Measurements from ENCODE around the gene SLX4IP. TPM values are rescaled to one million over a fixed set of nuclear protein-coding genes. Genes with fewer than 3 reads are reported as not detected.

Gene SLX4IP
- total RNA-seq, 1 experiment from 2014 or later: 11.1 TPM

DNA sequence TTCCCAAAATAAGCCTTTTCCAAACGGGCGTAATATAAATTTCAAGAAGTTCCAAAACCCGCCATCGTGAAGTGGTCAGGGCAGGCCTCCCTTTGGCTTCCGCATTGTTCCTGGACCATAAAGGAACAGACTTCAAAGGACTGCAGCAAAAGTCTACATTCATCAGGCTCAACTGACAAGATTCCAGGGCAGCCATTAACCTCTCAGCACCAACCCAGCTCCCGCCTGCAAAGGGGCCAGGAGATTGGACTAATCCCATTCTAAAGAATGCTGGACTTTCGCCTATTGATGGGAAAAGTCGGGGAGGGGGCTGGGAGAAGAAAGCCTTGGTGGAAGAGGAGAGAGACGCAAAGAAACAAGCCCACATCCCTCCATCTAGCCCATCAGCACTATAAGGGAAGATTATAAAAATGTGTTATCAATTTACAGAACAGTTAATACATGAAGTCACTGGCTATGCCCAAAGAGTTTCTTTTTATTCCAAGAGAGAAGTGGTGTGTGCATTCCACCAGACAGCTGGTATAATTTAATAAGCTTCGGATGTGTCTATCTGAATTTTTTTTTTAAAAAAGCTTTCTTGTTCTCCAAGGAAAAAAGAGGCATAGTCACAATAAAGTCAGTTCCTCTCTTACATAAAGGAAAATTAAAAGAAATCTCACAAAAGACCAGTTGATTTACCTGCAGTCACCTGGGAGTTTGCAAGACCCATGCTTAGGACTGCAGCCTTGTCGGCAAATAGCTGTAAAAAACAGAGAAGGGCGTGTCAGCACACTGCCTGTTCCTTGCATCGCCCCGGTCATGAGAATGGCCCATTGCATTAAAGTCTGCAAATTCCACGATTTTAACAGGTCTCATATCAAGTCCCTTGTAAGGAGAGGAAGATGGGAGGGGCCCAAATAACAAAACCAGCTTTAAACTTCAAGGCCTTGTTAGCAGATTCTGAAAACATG lies 220.9 kb downstream of the SLX4IP start (continued):
- TF ChIP-seq, protein P1, sequence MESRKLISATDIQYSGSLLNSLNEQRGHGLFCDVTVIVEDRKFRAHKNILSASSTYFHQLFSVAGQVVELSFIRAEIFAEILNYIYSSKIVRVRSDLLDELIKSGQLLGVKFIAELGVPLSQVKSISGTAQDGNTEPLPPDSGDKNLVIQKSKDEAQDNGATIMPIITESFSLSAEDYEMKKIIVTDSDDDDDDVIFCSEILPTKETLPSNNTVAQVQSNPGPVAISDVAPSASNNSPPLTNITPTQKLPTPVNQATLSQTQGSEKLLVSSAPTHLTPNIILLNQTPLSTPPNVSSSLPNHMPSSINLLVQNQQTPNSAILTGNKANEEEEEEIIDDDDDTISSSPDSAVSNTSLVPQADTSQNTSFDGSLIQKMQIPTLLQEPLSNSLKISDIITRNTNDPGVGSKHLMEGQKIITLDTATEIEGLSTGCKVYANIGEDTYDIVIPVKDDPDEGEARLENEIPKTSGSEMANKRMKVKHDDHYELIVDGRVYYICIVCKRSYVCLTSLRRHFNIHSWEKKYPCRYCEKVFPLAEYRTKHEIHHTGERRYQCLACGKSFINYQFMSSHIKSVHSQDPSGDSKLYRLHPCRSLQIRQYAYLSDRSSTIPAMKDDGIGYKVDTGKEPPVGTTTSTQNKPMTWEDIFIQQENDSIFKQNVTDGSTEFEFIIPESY (IDR thresholded peaks at IDR 0.05; ENCODE audit: extremely low read depth, insufficient replicate concordance, low read length): no peak
- no peak for TF ChIP-seq ZFX (IDR thresholded peaks at IDR 0.05)

DNA sequence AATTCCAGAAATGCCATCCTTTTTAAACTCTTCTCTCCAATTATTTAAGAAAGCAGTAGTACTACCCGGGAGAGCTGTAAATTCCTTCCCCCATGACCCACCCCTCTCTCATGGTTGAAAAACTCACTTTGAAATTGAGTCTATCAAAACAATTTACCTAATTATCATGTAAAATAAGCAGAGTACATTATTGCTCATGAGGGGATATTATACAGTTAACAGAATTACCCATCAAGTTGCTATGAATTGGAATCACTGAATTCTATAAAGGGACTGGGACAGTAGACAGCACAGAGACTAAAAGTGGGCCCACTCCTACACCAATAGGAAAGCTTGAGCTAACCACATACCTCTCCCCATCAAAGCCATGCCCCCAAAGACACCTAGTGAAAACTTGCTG lies 222.3 kb downstream of the SLX4IP start:
- H3K4me3 ChIP-seq (replicated peaks in 1 of 2; ENCODE audit: low read depth in 1 of 2, low read length in 2 of 2): no peak overlapping the region
- no peak overlapping the region for H3K27ac ChIP-seq (ENCODE audit: low read depth, low read length)
- DNase-seq (ENCODE audit: low read depth, low spot score) (no peak), ATAC-seq (no peak)
- no TSS peak for BruUV-seq (replicated peaks)
- ChIA-PET POLR2A (no interaction called here), CTCF (interaction anchor here (1.5 kb wide), 1 partner anchor 14 kb away, joined by 3 read pairs; no protein-coding TSS in a partner anchor), RAD21 (ENCODE audit: low non-redundant PET in 1 of 2, low total read pairs in 2 of 2, uncharacterized antibody in 2 of 2, unreplicated experiment in 2 of 2) (no interaction called here)
- no peak overlapping the region for H2AFZ ChIP-seq (ENCODE audit: low read depth, low read length, poor library complexity, severe bottlenecking)
- intact Hi-C loops (cut with micrococcal nuclease): no loop called here
- no peak overlapping the region for H3K9ac ChIP-seq (ENCODE audit: low read length)
- no peaks in the 10 kb centered on the region for H3K9me2 ChIP-seq (ENCODE audit: insufficient read depth)
- no peaks in the 10 kb centered on the region; the same call in 1 of the 2 replicates for H4K20me1 ChIP-seq (ENCODE audit: insufficient read depth)
- H3K27me3 ChIP-seq (ENCODE audit: insufficient read depth, low read length): no peaks in the 10 kb centered on the region
- H3K4me1 ChIP-seq (ENCODE audit: control insufficient read depth in 1 of 2, insufficient read depth in 2 of 2, low read length in 2 of 2): no peaks in the 10 kb centered on the region
- no peaks in the 10 kb centered on the region for H3K9me3 ChIP-seq (ENCODE audit: control insufficient read depth in 1 of 2, insufficient read depth in 1 of 2, low read depth in 1 of 2, low read length in 2 of 2)
- peaks cover 28 to 72% of the 10 kb centered on the region in 2 experiments; a peak in 3 of 4 replicates for H3K36me3 ChIP-seq (ENCODE audit: control insufficient read depth in 1 of 2, insufficient read depth in 2 of 2, low read length in 2 of 2)
- H3K79me2 ChIP-seq (ENCODE audit: insufficient read depth, low read length): no peaks in the 10 kb centered on the region
- no peak overlapping the region for H3K4me2 ChIP-seq (ENCODE audit: low read length)
- TF ChIP-seq ELF1 (IDR thresholded peaks at IDR 0.05; ENCODE audit: borderline replicate concordance, low read depth): no peak
- TF ChIP-seq SIN3A (IDR thresholded peaks at IDR 0.05; ENCODE audit: low read depth): no peak

Data from HCT116 (cell line).